HEK293T (cell line): ENCODE measurements around the gene NUBP2.

Source experiments
- CTBP1 ChIP-seq: fragments of 450-650 bp; IDR thresholded peaks from 2 replicates; pipeline ENCODE4 v1.6.1; 2016; ENCODE audit warnings: borderline replicate concordance
- ELF4 ChIP-seq: fragments of 450-650 bp; IDR thresholded peaks from 2 replicates; pipeline ENCODE4 v1.6.1; 2017; ENCODE audit warnings: antibody characterized with exemption
- TARDBP ChIP-seq: fragments of 450-650 bp; IDR thresholded peaks from 2 replicates; pipeline ENCODE4 v1.6.1; 2016

GRCh38 chr16:1744338-1744840 is 38.4 kb upstream of the NUBP2 start:
- TF ChIP-seq CTBP1 (no peak), TARDBP (no peak), ELF4 (no peak)
